ENCODE data around the gene BHMT. TPM values are rescaled to one million over a fixed set of nuclear protein-coding genes. Genes with fewer than 3 reads are reported as not detected.

The BHMT gene
- total RNA-seq, 1 experiment from 2014 or later: not detected

DNA sequence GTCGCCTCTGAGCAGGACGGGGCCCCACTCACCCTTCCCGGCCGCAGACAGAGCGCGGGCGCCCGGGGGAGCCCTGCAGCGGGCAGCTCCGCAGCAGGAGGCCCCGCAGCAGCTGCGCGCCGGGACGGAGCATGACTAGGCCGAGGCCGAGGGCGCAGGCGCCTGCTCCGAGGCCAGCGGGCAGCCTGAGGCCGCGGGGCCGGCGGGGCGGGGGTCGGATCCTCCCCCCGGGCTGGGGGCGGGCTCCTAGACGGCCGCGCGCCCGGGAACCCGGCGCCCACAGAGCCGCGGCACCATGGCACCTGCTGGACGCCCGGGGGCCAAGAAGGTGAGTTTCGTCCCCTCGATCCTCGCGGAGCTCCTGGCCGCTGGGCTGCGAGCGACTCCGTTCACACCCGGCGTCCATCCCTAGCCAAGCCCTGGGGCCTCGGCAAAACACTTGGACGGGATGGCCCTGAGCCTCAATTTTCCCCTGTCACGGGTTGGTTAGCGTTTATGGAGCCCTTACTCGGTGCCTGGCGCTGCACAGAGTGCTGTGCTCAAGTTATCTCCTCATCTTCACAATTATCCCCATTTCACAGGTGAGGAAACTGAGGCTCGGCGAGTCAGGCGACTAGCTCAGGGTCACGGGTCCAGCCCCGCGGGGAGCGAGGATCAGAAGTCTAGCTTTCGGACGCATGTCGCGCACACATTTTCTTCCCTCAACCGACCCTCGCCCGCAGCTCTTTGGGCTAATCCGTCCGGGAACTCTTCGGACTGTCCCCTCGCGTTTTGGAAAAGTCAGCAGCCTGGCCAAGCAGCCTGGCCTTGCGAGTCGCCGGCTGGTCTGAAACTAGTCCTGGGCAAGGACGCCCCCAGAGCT lies 41.9 kb upstream of the BHMT start, which contains the start of the genes BHMT2 and DMGDH:
BHMT2 (plus strand) TSS at position 280 of the 862 bp plus-strand sequence; CDS start at position 296, 16 bp downstream.
DMGDH (minus strand) TSS at position 187 of the 862 bp plus-strand sequence; CDS start at position 133, 54 bp downstream.
- Histone ChIP-seq H3K4me2 (ENCODE audit: low read length) (no peak within 1 kb of the TSS), H3K9ac (ENCODE audit: low read length) (no peak within 1 kb of the TSS), H3F3A (ENCODE audit: low read length, unreplicated experiment) (no peaks in the 10 kb centered on the region), H3K9me3 (ENCODE audit: low read length) (0 out of 2 replicates have a peak, but pooled peaks cover 4% of the 10 kb centered on the region), H3K27ac (ENCODE audit: low read length) (no peak within 1 kb of the TSS), H3K79me2 (ENCODE audit: low read length) (no peaks in the 10 kb centered on the region), H4K20me1 (ENCODE audit: low read length) (no peaks in the 10 kb centered on the region), H3K27me3 (ENCODE audit: low read length) (no peaks in the 10 kb centered on the region), H2AFZ (ENCODE audit: low read length) (no peak within 1 kb of the TSS), H3K4me3 (ENCODE audit: low read length) (no peak within 1 kb of the TSS), H3K4me1 (ENCODE audit: insufficient read depth, low read length) (peaks cover 4% of the 10 kb centered on the region; the same call in 1 of the 2 replicates), H3K9me2 (replicated peaks; ENCODE audit: low read length) (no peaks in the 10 kb centered on the region), H3K36me3 (ENCODE audit: low read depth, low read length) (no peaks in the 10 kb centered on the region)
- intact Hi-C loops (cut with micrococcal nuclease): no loop called here
- CTCF ChIA-PET: no interaction called here
- ATAC-seq (no peak), DNase-seq (no peak)
- BruUV-seq (replicated peaks): no TSS peak
- POLR2A ChIA-PET (ENCODE audit: unreplicated experiment): no interaction called here
- TF ChIP-seq EZH2phosphoT487 (IDR thresholded peaks at IDR 0.05; ENCODE audit: borderline replicate concordance, low read length) (no peak), EZH2 (IDR thresholded peaks at IDR 0.05; ENCODE audit: low read length, unreplicated experiment) (no peak)
- TF ChIP-seq, protein P1, sequence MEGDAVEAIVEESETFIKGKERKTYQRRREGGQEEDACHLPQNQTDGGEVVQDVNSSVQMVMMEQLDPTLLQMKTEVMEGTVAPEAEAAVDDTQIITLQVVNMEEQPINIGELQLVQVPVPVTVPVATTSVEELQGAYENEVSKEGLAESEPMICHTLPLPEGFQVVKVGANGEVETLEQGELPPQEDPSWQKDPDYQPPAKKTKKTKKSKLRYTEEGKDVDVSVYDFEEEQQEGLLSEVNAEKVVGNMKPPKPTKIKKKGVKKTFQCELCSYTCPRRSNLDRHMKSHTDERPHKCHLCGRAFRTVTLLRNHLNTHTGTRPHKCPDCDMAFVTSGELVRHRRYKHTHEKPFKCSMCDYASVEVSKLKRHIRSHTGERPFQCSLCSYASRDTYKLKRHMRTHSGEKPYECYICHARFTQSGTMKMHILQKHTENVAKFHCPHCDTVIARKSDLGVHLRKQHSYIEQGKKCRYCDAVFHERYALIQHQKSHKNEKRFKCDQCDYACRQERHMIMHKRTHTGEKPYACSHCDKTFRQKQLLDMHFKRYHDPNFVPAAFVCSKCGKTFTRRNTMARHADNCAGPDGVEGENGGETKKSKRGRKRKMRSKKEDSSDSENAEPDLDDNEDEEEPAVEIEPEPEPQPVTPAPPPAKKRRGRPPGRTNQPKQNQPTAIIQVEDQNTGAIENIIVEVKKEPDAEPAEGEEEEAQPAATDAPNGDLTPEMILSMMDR (conservative IDR thresholded peaks at IDR 0.05; ENCODE audit: low read depth, low read length): no peak

DNA sequence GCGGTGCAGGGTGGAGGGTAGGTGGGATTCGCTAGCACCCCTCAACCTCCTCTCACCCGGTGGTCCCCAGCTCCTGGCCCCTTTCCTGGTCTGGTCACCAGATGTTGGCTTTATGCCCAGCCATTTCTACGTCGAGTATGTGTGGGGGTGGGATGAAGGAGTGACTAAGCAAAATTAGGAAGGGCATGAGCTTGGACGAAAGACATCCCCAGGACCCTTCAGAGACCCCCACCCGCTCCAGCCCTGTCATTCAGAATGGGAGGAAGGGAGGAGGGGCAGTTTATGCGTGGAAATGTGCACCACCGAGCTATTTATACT lies 41.3 kb upstream of the BHMT start:
- Histone ChIP-seq H3K4me3 (ENCODE audit: low read length) (no peak overlapping the region), H3K27ac (ENCODE audit: low read length) (no peak overlapping the region), H3K4me2 (ENCODE audit: low read length) (no peak overlapping the region), H3K9me3 (ENCODE audit: low read length) (0 out of 2 replicates have a peak, but pooled peaks cover 4% of the 10 kb centered on the region), H2AFZ (ENCODE audit: low read length) (no peak overlapping the region), H3F3A (ENCODE audit: low read length, unreplicated experiment) (no peaks in the 10 kb centered on the region), H3K9me2 (replicated peaks; ENCODE audit: low read length) (no peaks in the 10 kb centered on the region), H4K20me1 (ENCODE audit: low read length) (no peaks in the 10 kb centered on the region), H3K9ac (ENCODE audit: low read length) (no peak overlapping the region), H3K36me3 (ENCODE audit: low read depth, low read length) (no peaks in the 10 kb centered on the region), H3K4me1 (ENCODE audit: insufficient read depth, low read length) (peaks cover 8% of the 10 kb centered on the region; the same call in 1 of the 2 replicates), H3K27me3 (ENCODE audit: low read length) (no peaks in the 10 kb centered on the region), H3K79me2 (ENCODE audit: low read length) (no peaks in the 10 kb centered on the region)
- intact Hi-C loops (cut with micrococcal nuclease): no loop called here
- TF ChIP-seq, protein P1 (conservative IDR thresholded peaks at IDR 0.05; ENCODE audit: low read depth, low read length): no peak
- no peak for TF ChIP-seq EZH2 (IDR thresholded peaks at IDR 0.05; ENCODE audit: low read length, unreplicated experiment)
- TF ChIP-seq EZH2phosphoT487 (IDR thresholded peaks at IDR 0.05; ENCODE audit: borderline replicate concordance, low read length): no peak
- ATAC-seq (no peak), DNase-seq (no peak)
- ChIA-PET POLR2A (ENCODE audit: unreplicated experiment) (interaction anchor here (0.6 kb wide), 1 partner anchor 1208 kb away, joined by 5 read pairs; no protein-coding TSS in a partner anchor), CTCF (no interaction called here)
- BruUV-seq (replicated peaks): no TSS peak

DNA sequence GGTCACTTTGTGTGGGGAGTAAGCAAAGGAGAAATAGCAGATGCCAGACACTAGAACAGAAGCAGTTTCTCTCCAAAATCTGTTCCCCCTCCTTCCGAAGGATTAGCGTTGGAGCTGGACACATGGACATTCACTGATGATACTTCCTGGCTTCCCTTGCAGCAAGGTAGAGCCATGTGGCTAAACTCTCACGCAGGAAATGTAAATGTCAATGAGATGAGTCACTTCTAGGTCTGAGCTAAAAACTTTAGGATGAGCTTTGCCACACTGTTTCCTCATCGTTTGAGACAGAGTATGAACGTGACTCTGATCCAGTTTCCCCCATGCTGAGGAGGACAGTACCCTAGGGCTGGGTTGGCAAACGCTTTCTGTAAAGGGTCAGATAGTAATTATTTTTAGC lies 37.0 kb upstream of the BHMT start:
- TF ChIP-seq EZH2phosphoT487 (IDR thresholded peaks at IDR 0.05; ENCODE audit: borderline replicate concordance, low read length): no peak
- no peak for TF ChIP-seq EZH2 (IDR thresholded peaks at IDR 0.05; ENCODE audit: low read length, unreplicated experiment)
- TF ChIP-seq, protein P1 (conservative IDR thresholded peaks at IDR 0.05; ENCODE audit: low read depth, low read length): no peak
- H2AFZ ChIP-seq (ENCODE audit: low read length): peak overlapping the region; percentile 59

More for the DNA sequence above, 37.0 kb upstream of the BHMT start:
- no peaks in the 10 kb centered on the region for H3F3A ChIP-seq (ENCODE audit: low read length, unreplicated experiment)
- no peak overlapping the region for H3K27ac ChIP-seq (ENCODE audit: low read length)
- H4K20me1 ChIP-seq (ENCODE audit: low read length): no peaks in the 10 kb centered on the region
- DNase-seq (peak; percentile 64), ATAC-seq (peak; percentile 80)
- 0 out of 2 replicates have a peak, but pooled peaks cover 4% of the 10 kb centered on the region for H3K9me3 ChIP-seq (ENCODE audit: low read length)
- no peaks in the 10 kb centered on the region for H3K9me2 ChIP-seq (replicated peaks; ENCODE audit: low read length)
- no peak overlapping the region for H3K4me3 ChIP-seq (ENCODE audit: low read length)
- no peaks in the 10 kb centered on the region for H3K79me2 ChIP-seq (ENCODE audit: low read length)
- no peaks in the 10 kb centered on the region for H3K27me3 ChIP-seq (ENCODE audit: low read length)
- CTCF ChIA-PET: no interaction called here
- H3K9ac ChIP-seq (ENCODE audit: low read length): no peak overlapping the region
- H3K4me2 ChIP-seq (ENCODE audit: low read length): peak overlapping the region; percentile 11; the same call in 1 of the 2 replicates
- POLR2A ChIA-PET (ENCODE audit: unreplicated experiment): no interaction called here
- intact Hi-C loops (cut with micrococcal nuclease): no loop called here
- BruUV-seq (replicated peaks): no TSS peak
- H3K36me3 ChIP-seq (ENCODE audit: low read depth, low read length): no peaks in the 10 kb centered on the region
- H3K4me1 ChIP-seq (ENCODE audit: insufficient read depth, low read length): peaks cover 8% of the 10 kb centered on the region; the same call in 1 of the 2 replicates
